T-helper 1 cell treated with Interleukin-12 subunit alpha and Interleukin-12 subunit beta and Interleukin-4 antibody, amounts not matched to agents 30 μg/mL and 1 μg/mL, for 36 hours (primary cell): Measurements from ENCODE around the gene RPL15.
"Not testable (repeated sequence)": the region's sequence is repeated elsewhere in the genome, so short reads cannot be mapped to it uniquely, and the experiment has no call there.

Experiments
- H3K27ac Mint-ChIP-seq: one replicate; pipeline ENCODE4 v1.8.0; 2021; ENCODE audit warnings: mild to moderate bottlenecking, mixed read lengths
- H3K27me3 Mint-ChIP-seq: one replicate; pipeline ENCODE4 v1.8.0; 2021; ENCODE audit warnings: low read depth, mixed read lengths
- H3K36me3 Mint-ChIP-seq: one replicate; pipeline ENCODE4 v1.8.0; 2021; ENCODE audit warnings: low read depth, mixed read lengths
- H3K4me1 Mint-ChIP-seq: one replicate; pipeline ENCODE4 v1.8.0; 2021; ENCODE audit warnings: low read depth, mixed read lengths
- H3K4me3 Mint-ChIP-seq: one replicate; pipeline ENCODE4 v1.8.0; 2021; ENCODE audit warnings: mild to moderate bottlenecking, moderate library complexity, mixed read lengths
- H3K9me3 Mint-ChIP-seq: one replicate; pipeline ENCODE4 v1.8.0; 2021; ENCODE audit warnings: mixed read lengths

Gene RPL15

GRCh38 chr3:23916886-23917678 is at the start of gene RPL15, which contains the start of gene NKIRAS1:
RPL15 (plus strand) TSS chr3:23917132; CDS start chr3:23917860, 728 bp downstream.
NKIRAS1 (minus strand) TSS chr3:23916990; CDS start chr3:23910904, 6,086 bp downstream.
- H3K4me3 Mint-ChIP-seq = peak within 1 kb of the TSS; percentile 97
- H3K36me3 Mint-ChIP-seq = peaks cover 46% of the 10 kb centered on the region
- H3K27me3 Mint-ChIP-seq = peaks cover 11% of the 10 kb centered on the region
- H3K4me1 Mint-ChIP-seq = peaks cover 30% of the 10 kb centered on the region
- no peaks in the 10 kb centered on the region for H3K9me3 Mint-ChIP-seq
- H3K27ac Mint-ChIP-seq = peak within 1 kb of the TSS; percentile 96

GRCh38 chr3:23867400-23867799 is 49.5 kb upstream of the RPL15 start:
- no peaks in the 10 kb centered on the region for H3K27me3 Mint-ChIP-seq
- H3K36me3 Mint-ChIP-seq = peaks cover 2% of the 10 kb centered on the region
- H3K4me1 Mint-ChIP-seq = peaks cover 5% of the 10 kb centered on the region
- no peaks in the 10 kb centered on the region for H3K9me3 Mint-ChIP-seq
- H3K4me3 Mint-ChIP-seq = no peak overlapping the region
- H3K27ac Mint-ChIP-seq = no peak overlapping the region

GRCh38 chr3:23867838-23868237 is 49.1 kb upstream of the RPL15 start:
- Mint-ChIP-seq H3K9me3 (no peaks in the 10 kb centered on the region), H3K4me3 (no peak overlapping the region), H3K36me3 (peaks cover 2% of the 10 kb centered on the region), H3K27me3 (no peaks in the 10 kb centered on the region), H3K4me1 (peaks cover 5% of the 10 kb centered on the region), H3K27ac (no peak overlapping the region)

GRCh38 chr3:23869977-23870662 is 46.8 kb upstream of the RPL15 start:
- Mint-ChIP-seq H3K27me3 (no peaks in the 10 kb centered on the region), H3K9me3 (no peaks in the 10 kb centered on the region), H3K4me1 (peaks cover 5% of the 10 kb centered on the region), H3K27ac (no peak overlapping the region), H3K36me3 (no peaks in the 10 kb centered on the region), H3K4me3 (no peak overlapping the region)

- H3K27ac Mint-ChIP-seq, H3K27me3 Mint-ChIP-seq, H3K4me1 Mint-ChIP-seq, H3K36me3 Mint-ChIP-seq, H3K4me3 Mint-ChIP-seq, H3K9me3 Mint-ChIP-seq: not testable (repeated sequence)
Measured at GRCh38 chr3:23870663-23871043, 46.3 kb upstream of the RPL15 start.

GRCh38 chr3:23871361-23871760 is 45.6 kb upstream of the RPL15 start:
- not testable (repeated sequence) for H3K27me3 Mint-ChIP-seq, H3K27ac Mint-ChIP-seq, H3K4me3 Mint-ChIP-seq, H3K9me3 Mint-ChIP-seq, H3K36me3 Mint-ChIP-seq, H3K4me1 Mint-ChIP-seq

GRCh38 chr3:23872330-23872729 is 44.6 kb upstream of the RPL15 start:
- Mint-ChIP-seq H3K36me3 (no peaks in the 10 kb centered on the region), H3K4me1 (peaks cover 2% of the 10 kb centered on the region), H3K27me3 (no peaks in the 10 kb centered on the region), H3K9me3 (no peaks in the 10 kb centered on the region), H3K4me3 (no peak overlapping the region), H3K27ac (no peak overlapping the region)

- Mint-ChIP-seq H3K27ac (no peak overlapping the region), H3K36me3 (no peaks in the 10 kb centered on the region), H3K27me3 (no peaks in the 10 kb centered on the region), H3K9me3 (no peaks in the 10 kb centered on the region), H3K4me3 (no peak overlapping the region), H3K4me1 (peaks cover 2% of the 10 kb centered on the region)
Measured at GRCh38 chr3:23873941-23874340, 43.0 kb upstream of the RPL15 start.

DNA sequence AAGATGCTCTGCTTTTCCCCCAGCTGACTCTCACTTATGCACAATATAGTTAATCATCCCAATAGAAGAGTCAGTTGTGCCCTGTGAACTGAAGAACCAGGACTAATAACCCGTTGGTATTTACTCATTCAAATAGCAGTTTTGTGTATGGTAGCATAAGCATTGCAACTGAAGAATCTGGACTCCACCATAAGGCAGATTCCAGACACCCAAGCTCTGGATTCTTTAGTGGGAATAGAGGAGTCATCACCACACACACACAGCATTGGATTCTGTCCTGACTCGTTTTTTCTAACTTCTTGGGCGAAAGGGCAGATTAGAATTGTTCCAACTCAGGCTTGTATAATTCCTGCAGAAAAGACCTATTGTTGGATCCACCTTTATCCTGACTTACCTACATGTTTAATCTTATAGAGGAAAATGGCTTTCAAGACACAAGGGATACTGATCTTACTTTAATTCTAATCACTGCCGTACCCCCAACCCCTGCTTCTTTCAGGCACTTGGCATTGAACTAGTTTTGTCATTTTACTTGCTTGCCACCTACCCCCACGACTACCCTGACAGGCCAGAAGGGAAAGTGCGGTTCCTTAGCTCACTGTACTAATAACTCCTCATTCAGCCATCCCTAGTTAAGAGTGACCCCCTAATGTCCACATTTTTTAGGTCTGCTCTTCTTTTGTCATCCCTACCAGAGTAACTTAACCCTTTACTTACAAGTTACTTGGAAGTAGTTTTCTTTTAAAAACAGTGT is 42.4 kb upstream of the RPL15 start:
- H3K27me3 Mint-ChIP-seq = no peaks in the 10 kb centered on the region
- no peak overlapping the region for H3K27ac Mint-ChIP-seq
- H3K9me3 Mint-ChIP-seq = no peaks in the 10 kb centered on the region

GRCh38 chr3:23875113-23875725 is 41.7 kb upstream of the RPL15 start:
- H3K27ac Mint-ChIP-seq = no peak overlapping the region
- no peak overlapping the region for H3K4me3 Mint-ChIP-seq
- no peaks in the 10 kb centered on the region for H3K4me1 Mint-ChIP-seq
- H3K27me3 Mint-ChIP-seq = no peaks in the 10 kb centered on the region
- no peaks in the 10 kb centered on the region for H3K9me3 Mint-ChIP-seq
- no peaks in the 10 kb centered on the region for H3K36me3 Mint-ChIP-seq

More for the DNA sequence above, 42.4 kb upstream of the RPL15 start:
- H3K4me3 Mint-ChIP-seq = no peak overlapping the region
- no peaks in the 10 kb centered on the region for H3K4me1 Mint-ChIP-seq
- H3K36me3 Mint-ChIP-seq = no peaks in the 10 kb centered on the region

GRCh38 chr3:23876923-23877322 is 40.0 kb upstream of the RPL15 start:
- Mint-ChIP-seq H3K36me3 (peaks cover 4% of the 10 kb centered on the region), H3K4me1 (peaks cover 2% of the 10 kb centered on the region), H3K27ac (no peak overlapping the region), H3K27me3 (no peaks in the 10 kb centered on the region), H3K9me3 (no peaks in the 10 kb centered on the region), H3K4me3 (no peak overlapping the region)

DNA sequence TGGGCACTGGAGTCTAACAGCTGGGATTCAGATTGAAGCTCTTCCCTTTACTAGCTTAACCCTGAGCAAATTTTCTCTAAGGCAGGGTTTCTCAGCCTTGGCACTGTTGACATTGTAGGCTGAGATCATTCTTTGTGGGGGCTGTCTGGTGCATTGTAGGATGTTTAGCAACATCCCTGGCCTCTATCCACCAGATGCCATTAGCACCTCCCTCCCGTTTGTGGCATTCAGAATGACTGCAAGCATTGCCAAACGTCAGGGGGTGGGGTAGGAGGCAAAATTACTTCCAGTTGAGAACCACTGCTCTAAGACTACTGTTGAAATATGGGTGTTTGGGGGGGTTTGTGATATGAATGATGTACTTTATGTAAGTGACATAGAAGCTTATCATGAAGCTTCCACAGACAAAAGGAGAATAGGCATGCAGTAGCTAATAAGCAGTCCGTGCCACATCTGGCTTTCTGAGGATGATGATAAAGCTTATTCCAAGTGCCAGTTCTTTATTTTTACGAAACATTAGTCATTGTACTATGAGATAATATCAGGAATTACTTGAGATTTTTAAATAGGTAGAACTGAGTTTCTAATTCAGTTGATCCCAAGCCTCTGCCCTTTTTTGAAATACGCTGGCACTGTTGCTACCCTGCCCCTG is 39.5 kb upstream of the RPL15 start:
- H3K36me3 Mint-ChIP-seq = peaks cover 4% of the 10 kb centered on the region
- H3K27ac Mint-ChIP-seq = no peak overlapping the region
- no peaks in the 10 kb centered on the region for H3K9me3 Mint-ChIP-seq
- no peak overlapping the region for H3K4me3 Mint-ChIP-seq
- peaks cover 2% of the 10 kb centered on the region for H3K4me1 Mint-ChIP-seq
- no peaks in the 10 kb centered on the region for H3K27me3 Mint-ChIP-seq

DNA sequence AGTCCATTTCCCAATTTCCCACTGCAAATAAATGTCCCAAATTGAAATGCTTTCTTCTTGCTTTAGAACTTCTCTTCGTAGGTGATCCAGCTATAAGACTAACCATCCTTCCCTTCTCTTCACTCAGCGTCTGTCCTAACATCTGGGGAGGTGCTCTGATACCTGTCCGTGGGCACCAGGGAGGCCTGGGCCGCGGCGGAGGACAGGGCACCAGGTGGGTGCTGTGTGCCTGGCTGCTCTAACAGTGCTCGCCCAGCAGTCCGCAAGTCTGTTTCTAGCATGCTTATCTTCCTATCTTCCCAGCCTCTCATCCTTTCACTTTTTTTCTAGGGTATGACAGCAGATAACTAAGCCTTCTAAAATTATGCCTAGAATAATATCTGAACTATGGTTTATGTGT is 37.4 kb upstream of the RPL15 start:
- Mint-ChIP-seq H3K4me1 (peaks cover 2% of the 10 kb centered on the region), H3K36me3 (peaks cover 4% of the 10 kb centered on the region), H3K9me3 (no peaks in the 10 kb centered on the region), H3K27me3 (no peaks in the 10 kb centered on the region), H3K4me3 (no peak overlapping the region), H3K27ac (no peak overlapping the region)
